ENCODE data around the gene RHO.

The RHO gene

DNA sequence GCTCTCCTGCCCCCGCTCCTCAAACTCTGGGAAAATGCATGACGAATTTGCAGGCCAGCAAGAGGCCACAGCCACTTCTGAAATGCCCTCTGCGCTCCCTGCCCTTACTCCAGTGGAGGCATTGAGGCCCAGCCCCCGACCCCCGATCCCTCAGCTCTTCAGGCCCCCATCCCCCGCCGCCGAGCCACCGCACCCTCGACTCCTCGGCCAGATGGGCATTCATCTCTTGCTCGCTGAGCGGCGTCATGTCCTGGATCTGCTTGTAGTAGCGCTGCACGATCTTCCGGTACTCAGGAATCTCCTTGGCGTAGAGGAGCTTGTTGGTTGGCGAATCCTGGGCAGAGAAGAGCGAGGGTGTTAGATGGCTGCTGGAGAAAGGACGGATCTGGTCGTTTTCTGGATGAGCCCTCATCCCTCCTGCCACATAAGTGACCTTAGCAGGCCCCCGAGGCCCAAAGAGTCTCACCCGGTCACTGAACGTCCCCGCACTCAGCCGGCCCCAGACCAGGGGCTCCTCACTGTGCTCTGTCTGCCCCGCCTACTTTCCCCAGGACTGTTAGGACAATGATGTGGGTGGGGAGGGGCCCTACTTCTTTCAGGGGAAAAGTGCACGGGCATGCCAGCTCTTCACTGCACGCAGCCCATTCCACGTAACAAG is 28.6 kb downstream of the RHO start:
- Histone ChIP-seq H3K36me3 (ENCODE audit: control insufficient read depth in 2 of 2, insufficient read depth in 1 of 2, low read length in 2 of 2) (peaks cover 0 to 41% of the 10 kb centered on the region in 2 experiments; a peak in 2 of 3 replicates), H3K27ac (ENCODE audit: extremely low read depth, low read depth, low read length) (no peak overlapping the region), H3K4me3 (ENCODE audit: low read depth, low read length) (no peak overlapping the region), H3K9me3 (ENCODE audit: control insufficient read depth, insufficient read depth, low read depth, low read length) (no peaks in the 10 kb centered on the region), H3K4me1 (ENCODE audit: control insufficient read depth, insufficient read depth, low read length) (no peaks in the 10 kb centered on the region)
- TF ChIP-seq ZNF626 (tag by site-specific recombination; IDR thresholded peaks at IDR 0.05) (no peak), ZNF394 (tag by site-specific recombination; IDR thresholded peaks at IDR 0.05; ENCODE audit: borderline replicate concordance) (no peak), HOXC10 (CRISPR knock-in tag; IDR thresholded peaks at IDR 0.05) (no peak), ZNF23 (tag by site-specific recombination; IDR thresholded peaks at IDR 0.05; ENCODE audit: borderline replicate concordance) (no peak), GFI1B (tag by site-specific recombination; IDR thresholded peaks at IDR 0.05) (no peak), ZBTB17 (tag by site-specific recombination; IDR thresholded peaks at IDR 0.05) (no peak), KLF9 (tag by site-specific recombination; IDR thresholded peaks at IDR 0.05; ENCODE audit: low read depth) (no peak), ZNF623 (tag by site-specific recombination; IDR thresholded peaks at IDR 0.05) (no peak), ZNF560 (tag by site-specific recombination; IDR thresholded peaks at IDR 0.05; ENCODE audit: borderline replicate concordance) (no peak), PRDM4 (tag by site-specific recombination; IDR thresholded peaks at IDR 0.05) (no peak), ZNF830 (tag by site-specific recombination; IDR thresholded peaks at IDR 0.05; ENCODE audit: low read depth) (no peak), ZNF211 (tag by site-specific recombination; IDR thresholded peaks at IDR 0.05; ENCODE audit: low read depth) (no peak), ZNF529 (tag by site-specific recombination; IDR thresholded peaks at IDR 0.05; ENCODE audit: insufficient replicate concordance) (no peak), ZNF843 (tag by site-specific recombination; IDR thresholded peaks at IDR 0.05) (no peak), ZNF292 (tag by site-specific recombination; IDR thresholded peaks at IDR 0.05; ENCODE audit: borderline replicate concordance, low read depth) (no peak)
- TF ChIP-seq, protein P1, sequence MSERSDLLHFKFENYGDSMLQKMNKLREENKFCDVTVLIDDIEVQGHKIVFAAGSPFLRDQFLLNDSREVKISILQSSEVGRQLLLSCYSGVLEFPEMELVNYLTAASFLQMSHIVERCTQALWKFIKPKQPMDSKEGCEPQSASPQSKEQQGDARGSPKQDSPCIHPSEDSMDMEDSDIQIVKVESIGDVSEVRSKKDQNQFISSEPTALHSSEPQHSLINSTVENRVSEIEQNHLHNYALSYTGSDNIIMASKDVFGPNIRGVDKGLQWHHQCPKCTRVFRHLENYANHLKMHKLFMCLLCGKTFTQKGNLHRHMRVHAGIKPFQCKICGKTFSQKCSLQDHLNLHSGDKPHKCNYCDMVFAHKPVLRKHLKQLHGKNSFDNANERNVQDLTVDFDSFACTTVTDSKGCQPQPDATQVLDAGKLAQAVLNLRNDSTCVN (tag by site-specific recombination; optimal IDR thresholded peaks at IDR 0.05), result no peak
- TF ChIP-seq, protein P2, sequence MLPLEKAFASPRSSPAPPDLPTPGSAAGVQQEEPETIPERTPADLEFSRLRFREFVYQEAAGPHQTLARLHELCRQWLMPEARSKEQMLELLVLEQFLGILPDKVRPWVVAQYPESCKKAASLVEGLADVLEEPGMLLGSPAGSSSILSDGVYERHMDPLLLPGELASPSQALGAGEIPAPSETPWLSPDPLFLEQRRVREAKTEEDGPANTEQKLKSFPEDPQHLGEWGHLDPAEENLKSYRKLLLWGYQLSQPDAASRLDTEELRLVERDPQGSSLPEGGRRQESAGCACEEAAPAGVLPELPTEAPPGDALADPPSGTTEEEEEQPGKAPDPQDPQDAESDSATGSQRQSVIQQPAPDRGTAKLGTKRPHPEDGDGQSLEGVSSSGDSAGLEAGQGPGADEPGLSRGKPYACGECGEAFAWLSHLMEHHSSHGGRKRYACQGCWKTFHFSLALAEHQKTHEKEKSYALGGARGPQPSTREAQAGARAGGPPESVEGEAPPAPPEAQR (tag by site-specific recombination; IDR thresholded peaks at IDR 0.05), result no peak
- ChIA-PET POLR2A (no interaction called here), CTCF (no interaction called here)

- H3K4me1 ChIP-seq (ENCODE audit: control insufficient read depth, insufficient read depth, low read length), result no peaks in the 10 kb centered on the region
- H3K36me3 ChIP-seq (ENCODE audit: control insufficient read depth in 2 of 2, insufficient read depth in 1 of 2, low read length in 2 of 2), result peaks cover 0 to 44% of the 10 kb centered on the region in 2 experiments; a peak in 2 of 3 replicates
- CTCF ChIA-PET, result no interaction called here
- POLR2A ChIA-PET, result no interaction called here
- no peak overlapping the region for H3K27ac ChIP-seq (ENCODE audit: extremely low read depth, low read depth, low read length)
- no peak for TF ChIP-seq ZNF530 (tag by site-specific recombination; IDR thresholded peaks at IDR 0.05; ENCODE audit: low read depth)
- no peak for TF ChIP-seq OSR2 (tag by site-specific recombination; IDR thresholded peaks at IDR 0.05)
- TF ChIP-seq, protein P3, sequence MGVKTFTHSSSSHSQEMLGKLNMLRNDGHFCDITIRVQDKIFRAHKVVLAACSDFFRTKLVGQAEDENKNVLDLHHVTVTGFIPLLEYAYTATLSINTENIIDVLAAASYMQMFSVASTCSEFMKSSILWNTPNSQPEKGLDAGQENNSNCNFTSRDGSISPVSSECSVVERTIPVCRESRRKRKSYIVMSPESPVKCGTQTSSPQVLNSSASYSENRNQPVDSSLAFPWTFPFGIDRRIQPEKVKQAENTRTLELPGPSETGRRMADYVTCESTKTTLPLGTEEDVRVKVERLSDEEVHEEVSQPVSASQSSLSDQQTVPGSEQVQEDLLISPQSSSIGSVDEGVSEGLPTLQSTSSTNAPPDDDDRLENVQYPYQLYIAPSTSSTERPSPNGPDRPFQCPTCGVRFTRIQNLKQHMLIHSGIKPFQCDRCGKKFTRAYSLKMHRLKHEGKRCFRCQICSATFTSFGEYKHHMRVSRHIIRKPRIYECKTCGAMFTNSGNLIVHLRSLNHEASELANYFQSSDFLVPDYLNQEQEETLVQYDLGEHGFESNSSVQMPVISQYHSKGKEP (tag by site-specific recombination; IDR thresholded peaks at IDR 0.05), result no peak
- no peak for TF ChIP-seq ZNF366 (tag by site-specific recombination; conservative IDR thresholded peaks at IDR 0.05)
- no peak for TF ChIP-seq ZNF19 (tag by site-specific recombination; IDR thresholded peaks at IDR 0.05; ENCODE audit: low read depth)
- H3K4me3 ChIP-seq (ENCODE audit: low read depth, low read length), result no peak overlapping the region
- no peaks in the 10 kb centered on the region for H3K9me3 ChIP-seq (ENCODE audit: control insufficient read depth, insufficient read depth, low read depth, low read length)
Measured at GRCh38 chr3:129557548-129557894, 29.1 kb downstream of the RHO start.

Measured in HEK293 (cell line).